Brain microvascular endothelial cell (primary cell): ENCODE results near the gene C1QC.

Experiments used
- DNase-seq: peaks from one replicate; pipeline ENCODE4 v3.0.0-alpha.2; 2020
- H3K27ac ChIP-seq: fragments of 250-450 bp; sonication (Bioruptor Pico); 2 replicates; pipeline ENCODE4 v1.5.1; 2020; ENCODE audit warnings: mild to moderate bottlenecking, moderate library complexity
- H3K27me3 ChIP-seq: fragments of 250-450 bp; sonication (Bioruptor Pico); replicated peaks from 2 replicates; pipeline ENCODE4 v1.5.1; 2020; ENCODE audit warnings: mild to moderate bottlenecking
- H3K36me3 ChIP-seq: fragments of 250-450 bp; sonication (Bioruptor Pico); replicated peaks from 2 replicates; pipeline ENCODE4 v1.5.1; 2020; ENCODE audit warnings: mild to moderate bottlenecking
- H3K4me3 ChIP-seq: 2 replicates; pipeline ENCODE4 v1.5.1; 2011; ENCODE audit warnings: low read depth, mild to moderate bottlenecking, control low read depth, low read length, moderate library complexity
- CTCF ChIP-seq: IDR thresholded peaks from 2 replicates; pipeline ENCODE4 v1.5.1; 2011; ENCODE audit warnings: low read depth, mild to moderate bottlenecking, moderate library complexity, low read length, control low read depth, inconsistent platforms; ENCODE audit errors: missing control alignments
- in situ Hi-C: cut with HindIII; loops from 2 replicates; pipeline ENCODE4 v1.10.0; 2017; ENCODE audit warnings: low sequenced_read_pairs, low pct_ligation_motif_present

C1QC gene

GRCh38 chr1:22613572-22613918, 29.9 kb upstream of the C1QC start:
- no peak for TF ChIP-seq CTCF
- H3K4me3 ChIP-seq = no peak overlapping the region
- H3K27ac ChIP-seq = no peak overlapping the region
- no peaks in the 10 kb centered on the region for H3K36me3 ChIP-seq
- in situ Hi-C loops = no loop called here
- no peak for DNase-seq
- H3K27me3 ChIP-seq = peaks cover 16% of the 10 kb centered on the region

GRCh38 chr1:22613951-22614350, 29.5 kb upstream of the C1QC start:
- H3K36me3 ChIP-seq = no peaks in the 10 kb centered on the region
- in situ Hi-C loops = no loop called here
- TF ChIP-seq CTCF = no peak
- DNase-seq = no peak
- H3K27ac ChIP-seq = no peak overlapping the region
- H3K4me3 ChIP-seq = no peak overlapping the region
- peaks cover 18% of the 10 kb centered on the region for H3K27me3 ChIP-seq

- in situ Hi-C loops = no loop called here
- H3K27me3 ChIP-seq = peaks cover 25% of the 10 kb centered on the region
Measured at GRCh38 chr1:22615886-22616285, 27.5 kb upstream of the C1QC start.

GRCh38 chr1:22616571-22616970, 26.9 kb upstream of the C1QC start:
- Histone ChIP-seq H3K36me3 (no peaks in the 10 kb centered on the region), H3K27ac (no peak overlapping the region), H3K27me3 (peaks cover 25% of the 10 kb centered on the region), H3K4me3 (no peak overlapping the region)
- in situ Hi-C loops = no loop called here
- no peak for DNase-seq
- no peak for TF ChIP-seq CTCF

More at GRCh38 chr1:22615886-22616285, 27.5 kb upstream of the C1QC start:
- no peak for DNase-seq
- TF ChIP-seq CTCF = no peak
- H3K27ac ChIP-seq = no peak overlapping the region
- H3K4me3 ChIP-seq = no peak overlapping the region
- H3K36me3 ChIP-seq = no peaks in the 10 kb centered on the region

GRCh38 chr1:22618056-22618455, 25.4 kb upstream of the C1QC start:
- Histone ChIP-seq H3K27ac (no peak overlapping the region), H3K27me3 (peaks cover 28% of the 10 kb centered on the region), H3K36me3 (no peaks in the 10 kb centered on the region), H3K4me3 (no peak overlapping the region)
- DNase-seq = no peak
- in situ Hi-C loops = no loop called here
- no peak for TF ChIP-seq CTCF

GRCh38 chr1:22619252-22619651, 24.2 kb upstream of the C1QC start:
- TF ChIP-seq CTCF = no peak
- in situ Hi-C loops = no loop called here
- no peak for DNase-seq
- H3K27ac ChIP-seq = no peak overlapping the region
- H3K36me3 ChIP-seq = no peaks in the 10 kb centered on the region
- peaks cover 28% of the 10 kb centered on the region for H3K27me3 ChIP-seq
- H3K4me3 ChIP-seq = no peak overlapping the region
